ENCODE data around the gene GNB4. TPM values are rescaled to one million over a fixed set of nuclear protein-coding genes. Genes with fewer than 3 reads are reported as not detected.

Gene GNB4
- total and polyA plus RNA-seq, 2 of the 8 experiments (the other 6 are each of a cell fraction or from before 2014, with no cell fraction given) = 13.4 to 29.2 TPM

GRCh38 chr3:179347345-179348194, 103.7 kb downstream of the GNB4 start, which contains the start of gene MFN1:
TSS of gene MFN1 (plus strand) at chr3:179347709. CDS start at chr3:179348852, 1,143 bp downstream.
- Histone ChIP-seq H3K27me3 (replicated peaks in 1 of 4; ENCODE audit: control insufficient read depth in 3 of 4, extremely low read depth in 1 of 4, insufficient read depth in 3 of 4, low read length in 3 of 4) (no peaks in the 10 kb centered on the region), H4K20me1 (replicated peaks in 1 of 2; ENCODE audit: control insufficient read depth in 1 of 2, insufficient read depth in 2 of 2, low read length in 2 of 2) (peaks cover 0 to 3% of the 10 kb centered on the region in 2 experiments), H2BK12ac (ENCODE audit: low read depth, low read length) (no peak within 1 kb of the TSS; the same call in 1 of the 2 replicates), H3K4me3 (ENCODE audit: extremely low read depth in 1 of 4, insufficient read depth in 2 of 4, low read depth in 3 of 4, low read length in 4 of 4) (peak within 1 kb of the TSS; percentile 69 to 91 (median 84)), H2AFZ (ENCODE audit: low read length) (peak within 1 kb of the TSS; percentile 99), H3K36me3 (ENCODE audit: control insufficient read depth in 2 of 4, insufficient read depth in 4 of 4, low read length in 3 of 4) (peaks cover 0 to 16% (median 2%) of the 10 kb centered on the region in 4 experiments; a peak in 3 of 8 replicates), H2BK20ac (ENCODE audit: low read length) (no peak within 1 kb of the TSS), H3K56ac (replicated peaks; ENCODE audit: insufficient read length, low read depth, low read length) (peak within 1 kb of the TSS; percentile 59), H2BK15ac (ENCODE audit: low read length) (no peak within 1 kb of the TSS), H3K4ac (replicated peaks; ENCODE audit: insufficient read length, low read depth, low read length) (no peak within 1 kb of the TSS), H3K23me2 (ENCODE audit: low read depth, low read length) (peaks cover 6% of the 10 kb centered on the region), H2BK5ac (ENCODE audit: low read depth, low read length) (peak within 1 kb of the TSS; percentile 63), H2AK5ac (ENCODE audit: low read depth, low read length) (no peak within 1 kb of the TSS), H2BK120ac (replicated peaks; ENCODE audit: low read depth, low read length) (no peak within 1 kb of the TSS), H3K79me2 (ENCODE audit: control insufficient read depth in 1 of 2, insufficient read depth in 2 of 2, low read length in 2 of 2) (peaks cover 0 to 10% of the 10 kb centered on the region in 2 experiments; a peak in 3 of 4 replicates), H3K79me1 (ENCODE audit: low read depth, low read length) (no peaks in the 10 kb centered on the region; the same call in 1 of the 2 replicates), H3K9ac (replicated peaks in 1 of 4; ENCODE audit: extremely low read depth in 1 of 4, low read depth in 3 of 4, low read length in 3 of 4) (peak within 1 kb of the TSS; percentile 65 to 73 (median 65)), H3K23ac (ENCODE audit: insufficient read length) (no peak within 1 kb of the TSS), H4K5ac (ENCODE audit: insufficient read length, low read depth, low read length) (peak within 1 kb of the TSS; percentile 65), H4K8ac (ENCODE audit: extremely low read depth, insufficient read depth, low read length) (peak within 1 kb of the TSS; percentile 95), H3K4me1 (replicated peaks in 1 of 4; ENCODE audit: control insufficient read depth in 3 of 4, insufficient read depth in 4 of 4, low read length in 3 of 4) (peaks cover 0 to 5% (median 1%) of the 10 kb centered on the region in 4 experiments; a peak in 1 of 7 replicates), H3K4me2 (ENCODE audit: insufficient read depth in 1 of 2, low read depth in 2 of 2, low read length in 2 of 2) (peak within 1 kb of the TSS; percentile 64 to 87), H4K91ac (replicated peaks; ENCODE audit: insufficient read length, low read length) (peak within 1 kb of the TSS; percentile 88), H3K9me3 (ENCODE audit: insufficient read depth in 2 of 2, low read depth in 1 of 2, low read length in 1 of 2) (peaks cover 0 to 3% of the 10 kb centered on the region in 2 experiments; a peak in 1 of 4 replicates), H3K18ac (ENCODE audit: extremely low read depth, low read length) (no peak within 1 kb of the TSS), H3K14ac (ENCODE audit: insufficient read length) (no peak within 1 kb of the TSS), H3K27ac (ENCODE audit: low read depth, low read length) (peak within 1 kb of the TSS; percentile 55; the same call in 1 of the 2 replicates)
- ChIA-PET CTCF (ENCODE audit: partially characterized antibody) (no interaction called here), POLR2A (ENCODE audit: partially characterized antibody) (interaction anchor here (0.9 to 1.9 kb wide), 4 partner anchors 24 to 445 kb away, joined by 3 to 9 read pairs (median 4); partner anchors contain the start of genes MRPL47, NDUFB5 and ZNF639)
- DNase-seq (ENCODE audit: low read depth in 1 of 2, low spot score in 2 of 2) = peak; percentile 74 to 79
- FAIRE-seq = peak; percentile 92
- WGBS, 2 experiments (ENCODE audit: extremely low coverage in 1 of 2, insufficient coverage in 1 of 2, insufficient read length in 1 of 2, insufficient replicate concordance in 2 of 2, low coverage in 1 of 2, low lambda C conversion rate in 2 of 2, missing lambda C conversion rate in 1 of 2) = 1% methylated on average over 49 of the region's 63 CpGs; no CpG with 5 or more reads in 1 of the 2 experiments
- TF ChIP-seq E2F6 (IDR thresholded peaks at IDR 0.05) = peak; percentile 79
- TF ChIP-seq TAF7 (optimal IDR thresholded peaks at IDR 0.05; ENCODE audit: borderline replicate concordance, low read depth, low read length) = peak; percentile 40
- TF ChIP-seq TCF12 (IDR thresholded peaks at IDR 0.05; ENCODE audit: low read depth, low read length) = no peak
- TF ChIP-seq ASH2L (IDR thresholded peaks at IDR 0.05; ENCODE audit: low read length) = peak; percentile 87
- TF ChIP-seq RNF2 (IDR thresholded peaks at IDR 0.05; ENCODE audit: borderline replicate concordance, low read depth, low read length, missing control alignments, poor library complexity, severe bottlenecking) = no peak
- TF ChIP-seq YY1 (IDR thresholded peaks at IDR 0.05; ENCODE audit: low read depth, low read length) = peak; percentile 99
- TF ChIP-seq FOSL1 (IDR thresholded peaks at IDR 0.05; ENCODE audit: insufficient read depth, low read depth, low read length) = no peak
- TF ChIP-seq SIX5 (IDR thresholded peaks at IDR 0.05; ENCODE audit: low read depth, low read length) = peak; percentile 37; the same call in 1 of the 2 replicates
- peak in 1 of 2 experiments; percentile 76; a peak in 1 of 4 replicates for TF ChIP-seq SIN3A (conservative IDR thresholded peaks at IDR 0.05 in 1 of 2, IDR thresholded peaks at IDR 0.05 in 1 of 2; ENCODE audit: low read depth in 1 of 2, low read length in 2 of 2)

Data from H1 (cell line).